ENCODE data around the gene RBPJL.
A peak's percentile ranks its signal among the peaks of the same experiment; 100 is the strongest.

Gene RBPJL

DNA sequence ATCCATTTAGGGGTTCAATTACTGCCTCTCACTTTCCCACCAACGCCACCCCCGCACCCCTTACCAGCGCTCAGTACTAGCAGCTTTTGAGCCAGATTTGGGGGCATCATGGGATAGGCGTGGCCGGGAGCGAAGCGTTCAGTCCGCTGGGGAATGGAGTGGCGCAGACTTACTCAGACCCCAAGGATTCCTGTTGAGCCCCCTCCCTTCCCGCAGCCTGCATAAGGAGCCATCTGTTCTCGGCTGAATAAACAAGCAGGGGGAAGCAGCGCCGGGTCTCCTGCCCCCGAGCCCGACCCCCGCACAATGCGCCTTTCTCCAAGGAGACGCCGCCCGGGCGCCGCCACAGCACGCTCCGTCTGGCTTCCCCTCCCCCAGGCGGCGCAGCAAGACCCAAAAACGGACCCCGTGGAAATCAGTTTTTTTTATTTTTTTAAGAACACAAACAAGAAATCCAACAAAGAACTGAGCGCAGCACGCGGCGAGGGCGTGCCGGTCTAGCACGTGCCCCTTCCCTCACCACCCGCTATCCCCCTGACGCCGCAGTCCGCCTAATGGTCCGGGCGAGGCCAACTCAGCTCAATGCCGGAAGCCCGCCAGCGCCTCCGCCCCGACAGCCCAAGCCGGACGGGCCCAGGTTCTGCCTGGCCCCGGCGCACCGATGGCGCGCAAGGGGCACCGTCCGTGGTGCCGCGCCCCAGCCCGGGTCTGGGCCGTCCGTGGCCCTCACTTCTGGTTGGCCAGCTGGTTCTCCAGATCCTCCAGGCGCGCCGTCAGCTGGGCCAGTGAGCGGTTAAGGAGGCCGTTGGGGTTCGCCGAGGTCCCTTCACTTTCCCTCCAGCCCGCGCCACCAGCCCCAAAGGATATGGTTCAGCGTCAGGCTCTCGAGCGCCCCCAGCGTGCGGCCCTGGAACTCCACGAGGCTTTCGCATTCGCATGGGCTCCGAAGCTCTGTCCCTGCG lies 13.3 kb upstream of the RBPJL start:
- DNase-seq: peak; percentile 81 to 92 (median 89)

DNA sequence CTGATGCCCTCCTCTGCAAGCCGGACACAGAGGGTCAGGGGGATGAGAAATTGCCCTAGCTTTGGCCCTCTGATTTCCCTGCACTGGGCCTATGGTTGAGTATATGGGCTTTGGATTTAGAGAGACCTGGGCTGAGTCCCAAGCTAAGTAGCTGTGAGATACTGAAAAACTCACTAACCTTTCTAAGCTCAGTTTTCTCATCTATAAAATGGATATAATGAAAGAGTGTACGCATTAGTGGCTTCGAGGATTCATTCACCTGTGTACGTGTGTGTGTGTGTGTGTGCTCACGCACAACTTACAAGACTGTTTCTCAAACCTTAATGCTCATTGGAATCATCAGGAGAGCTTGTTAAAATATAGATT lies 12.7 kb upstream of the RBPJL start:
- DNase-seq: no peak

DNA sequence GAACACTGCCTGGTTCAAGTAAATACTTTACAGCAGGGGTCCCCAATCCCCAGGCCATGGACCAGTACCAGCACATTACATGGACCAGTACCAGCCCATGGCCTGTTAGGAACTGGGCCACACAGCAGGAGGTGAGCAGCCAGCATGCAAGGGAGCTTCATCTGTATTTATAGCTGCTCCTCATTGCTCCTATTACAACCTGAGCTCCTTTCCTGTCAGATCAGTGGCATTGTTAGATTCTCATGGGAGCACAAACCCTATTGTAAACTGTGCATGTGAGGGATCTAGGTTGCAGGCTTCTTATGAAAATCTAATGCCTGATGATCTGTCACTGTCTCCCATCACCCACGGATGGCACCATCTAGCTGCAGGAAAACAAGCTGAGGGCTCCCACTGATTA lies 12.0 kb upstream of the RBPJL start:
- no peak for DNase-seq

DNA sequence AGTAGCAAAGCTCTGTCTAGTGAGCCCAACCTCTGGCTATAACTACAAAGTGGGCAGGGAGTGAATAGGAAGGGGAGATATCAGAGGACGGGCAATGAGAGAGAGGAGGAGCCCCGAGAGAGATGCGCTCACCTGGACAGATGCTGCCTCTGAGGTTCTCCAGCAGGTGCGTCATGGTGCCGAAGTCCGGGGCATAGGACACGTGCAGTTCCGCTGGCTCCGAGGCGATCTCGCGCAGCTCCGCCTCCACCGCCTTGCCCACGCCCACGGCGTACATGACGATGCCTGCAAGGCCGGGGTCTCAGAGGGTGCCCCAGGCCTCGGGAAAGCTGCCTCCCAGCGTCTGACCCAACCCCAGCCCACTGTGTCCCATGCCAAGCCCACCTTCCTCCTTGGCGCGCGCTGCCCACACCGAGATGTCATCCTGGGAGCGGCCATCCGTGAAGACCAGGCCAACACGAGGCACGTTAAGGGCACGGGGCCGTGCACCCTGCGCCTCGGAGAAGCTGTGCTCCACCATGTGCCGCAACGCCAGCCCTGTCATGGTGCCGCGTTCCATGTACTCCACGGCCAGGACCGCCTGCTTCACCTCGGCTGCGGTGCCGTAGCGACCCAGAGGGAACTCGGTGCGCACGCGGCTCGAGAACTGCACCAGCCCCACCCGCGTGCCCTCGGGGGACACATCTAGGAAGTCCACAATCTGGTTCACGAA lies 8.7 kb upstream of the RBPJL start:
- DNase-seq: no peak

DNA sequence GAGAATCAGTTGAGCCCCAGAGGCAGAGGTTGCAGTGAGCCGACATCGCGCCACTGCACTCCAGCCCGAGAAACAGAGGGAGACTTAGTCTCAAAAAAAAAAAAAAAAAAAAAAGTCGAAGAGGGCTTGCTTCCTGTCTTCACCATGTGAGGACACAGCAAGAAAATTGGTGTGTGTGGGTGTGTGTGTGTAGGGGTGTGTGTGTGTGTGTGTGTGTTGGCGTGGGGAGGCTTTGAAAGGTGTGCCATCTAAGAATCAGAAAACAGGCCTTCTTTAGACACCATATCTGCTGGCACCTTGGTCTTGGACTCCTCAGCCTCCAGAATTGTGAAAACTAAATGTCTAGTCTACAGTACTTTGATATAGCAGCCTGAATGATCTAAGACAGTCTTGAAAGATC lies 6.9 kb upstream of the RBPJL start:
- no peak for DNase-seq

DNA sequence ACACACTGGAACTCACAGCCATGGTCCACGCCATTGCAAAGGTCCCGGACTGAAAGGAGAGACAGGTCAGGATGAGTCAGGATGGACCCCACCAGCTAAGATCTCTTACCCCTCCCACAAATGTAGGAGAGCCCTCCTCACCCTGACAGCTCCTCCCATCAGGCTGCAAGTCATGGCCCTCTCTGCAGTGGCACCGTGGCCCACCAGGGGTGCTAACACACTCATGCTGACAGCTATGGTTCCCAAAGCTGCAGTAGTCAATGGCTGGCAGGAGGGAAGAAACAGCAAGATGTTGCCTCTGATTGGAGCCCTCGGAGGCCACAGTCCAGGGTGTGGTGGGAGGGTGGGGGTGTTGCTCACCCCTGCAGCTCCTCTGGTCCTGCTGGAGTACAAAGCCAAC lies 5.7 kb upstream of the RBPJL start:
- peak in 3 of 4 experiments; percentile 37 to 60 (median 41) for DNase-seq

DNA sequence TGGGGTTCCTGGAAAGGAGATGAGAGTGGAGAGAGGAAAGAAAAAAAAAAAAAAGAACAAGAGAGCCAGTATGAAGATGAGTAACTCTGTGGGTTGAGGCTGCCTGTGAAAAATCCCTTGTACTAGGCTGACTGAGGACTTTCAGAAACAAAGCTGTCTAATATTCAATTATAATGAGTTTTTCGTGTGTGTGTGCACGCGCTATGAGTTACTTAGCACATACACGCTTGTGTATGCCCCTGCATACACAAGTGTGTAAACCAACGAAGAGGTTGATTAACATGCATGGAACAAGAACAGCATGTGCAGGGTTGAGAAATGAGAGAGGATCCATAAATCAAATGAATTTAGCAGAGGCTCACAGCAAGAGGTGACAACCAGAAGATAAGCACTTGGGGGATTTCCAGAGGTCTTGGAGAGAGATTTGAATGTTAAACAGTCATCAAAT lies 4.8 kb upstream of the RBPJL start:
- no peak for DNase-seq

DNA sequence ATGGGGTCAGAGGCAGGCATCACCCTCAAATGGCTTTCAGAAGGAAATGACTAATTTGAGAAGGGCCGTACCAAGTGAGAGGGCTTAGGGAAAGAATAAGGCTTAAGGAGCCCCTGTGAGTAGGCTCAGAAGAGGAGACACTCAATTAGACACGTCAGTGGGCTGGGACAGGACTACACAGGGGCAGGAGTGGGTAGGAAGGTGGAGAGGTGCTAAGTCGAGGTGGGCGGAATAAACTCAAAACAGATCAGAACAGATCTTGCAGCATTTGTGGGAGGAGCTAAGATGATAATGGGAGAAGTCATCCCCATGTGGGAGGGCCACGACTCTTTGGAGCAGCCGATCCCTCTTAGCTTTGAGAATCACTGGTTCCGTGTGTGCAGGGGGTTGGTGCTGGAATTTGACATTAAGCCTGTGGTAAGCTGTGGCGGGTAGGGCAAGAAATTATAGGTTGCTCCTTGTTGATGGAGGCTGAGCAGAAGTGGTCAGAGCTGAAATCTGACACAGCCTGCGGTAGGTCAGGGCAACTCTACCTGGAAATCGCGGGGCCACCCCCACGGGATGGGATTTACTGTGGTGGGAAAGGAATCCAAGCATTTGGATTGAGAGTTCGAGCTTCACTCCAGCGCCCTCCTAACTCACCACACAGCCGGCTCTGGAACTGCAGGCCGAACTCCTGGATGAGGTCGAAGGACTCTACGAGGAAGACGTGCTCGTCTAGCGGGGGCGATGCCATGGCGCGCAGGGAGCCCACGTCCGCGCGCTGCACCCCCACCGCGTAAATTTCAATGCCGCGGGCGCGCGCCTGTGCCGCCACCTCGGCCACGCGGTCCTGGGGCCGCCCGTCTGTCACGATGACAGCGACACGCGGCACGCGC lies 2.8 kb upstream of the RBPJL start:
- DNase-seq: no peak

DNA sequence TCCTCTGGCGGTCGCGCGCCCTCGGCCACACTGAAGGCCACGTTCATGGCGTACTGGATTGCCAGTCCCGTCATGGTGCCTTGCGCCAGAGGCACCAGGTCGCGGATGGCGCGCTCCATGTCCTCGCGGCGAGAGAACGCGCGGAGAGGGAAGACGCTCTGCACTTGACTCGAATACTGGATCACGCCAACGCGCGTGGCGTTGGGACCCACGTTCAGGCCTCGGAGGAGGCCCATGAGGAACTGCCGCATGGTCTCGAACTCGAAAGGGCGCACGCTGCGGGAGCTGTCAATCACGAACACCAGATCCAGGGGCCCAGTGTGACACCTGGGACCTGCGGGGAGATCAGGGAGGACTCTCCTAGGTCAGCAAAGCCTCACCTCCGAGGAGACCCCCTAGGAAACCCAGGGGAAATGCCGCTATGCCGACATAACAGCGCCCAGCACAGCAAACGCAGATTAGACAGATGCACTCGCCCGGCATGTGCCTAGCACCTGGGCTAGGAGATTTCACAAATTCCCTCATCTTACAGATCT lies 2.1 kb upstream of the RBPJL start:
- no peak for DNase-seq

DNA sequence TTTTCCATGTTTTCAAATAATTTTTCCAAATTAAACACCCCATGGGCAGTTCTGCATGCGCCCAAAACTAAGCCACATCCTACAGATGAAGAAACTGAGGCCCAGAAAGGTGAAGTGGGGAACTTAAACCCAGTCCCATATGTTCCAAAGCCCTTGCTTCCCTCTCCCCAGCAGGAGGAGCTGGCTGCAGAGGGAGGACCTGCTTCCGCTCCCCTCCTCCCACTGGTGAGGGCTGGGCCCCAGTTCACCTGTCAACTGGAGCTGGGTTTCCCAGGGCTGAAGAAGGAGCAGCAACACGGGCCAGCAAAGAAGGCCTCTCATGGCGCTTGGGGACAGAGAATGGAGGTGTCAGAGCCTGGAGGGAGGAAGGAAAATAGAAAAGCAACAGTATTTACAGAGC lies 1.4 kb upstream of the RBPJL start:
- no peak for DNase-seq

DNA sequence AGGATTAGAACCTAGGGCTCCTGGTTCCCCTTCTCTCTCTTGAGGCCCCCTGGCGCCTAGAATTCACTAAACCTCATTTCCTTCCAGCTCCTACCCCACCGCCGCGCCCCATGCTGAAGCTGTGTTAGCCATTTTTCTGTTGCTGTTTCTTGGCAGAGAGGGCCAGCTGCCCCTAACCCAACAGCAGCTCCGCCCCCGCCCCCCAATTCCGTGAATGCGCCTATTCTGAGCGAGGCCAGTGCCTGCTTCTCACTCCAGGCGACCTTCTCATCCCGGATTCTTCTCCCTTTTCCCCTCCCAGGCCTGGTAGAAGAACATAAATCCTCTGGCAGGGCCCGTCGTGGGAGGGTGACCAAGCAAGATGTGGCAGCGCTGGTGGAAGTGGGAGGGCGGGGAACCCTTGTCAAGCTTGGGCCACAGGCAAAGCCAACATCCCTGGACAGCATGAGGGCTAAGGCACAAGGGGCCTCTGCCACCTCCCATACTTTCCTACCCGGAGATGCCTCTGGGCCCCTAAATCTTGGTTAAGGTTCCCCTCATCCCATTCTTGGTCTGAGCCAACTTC lies 518 bp downstream of the RBPJL start:
- no peak for DNase-seq

DNA sequence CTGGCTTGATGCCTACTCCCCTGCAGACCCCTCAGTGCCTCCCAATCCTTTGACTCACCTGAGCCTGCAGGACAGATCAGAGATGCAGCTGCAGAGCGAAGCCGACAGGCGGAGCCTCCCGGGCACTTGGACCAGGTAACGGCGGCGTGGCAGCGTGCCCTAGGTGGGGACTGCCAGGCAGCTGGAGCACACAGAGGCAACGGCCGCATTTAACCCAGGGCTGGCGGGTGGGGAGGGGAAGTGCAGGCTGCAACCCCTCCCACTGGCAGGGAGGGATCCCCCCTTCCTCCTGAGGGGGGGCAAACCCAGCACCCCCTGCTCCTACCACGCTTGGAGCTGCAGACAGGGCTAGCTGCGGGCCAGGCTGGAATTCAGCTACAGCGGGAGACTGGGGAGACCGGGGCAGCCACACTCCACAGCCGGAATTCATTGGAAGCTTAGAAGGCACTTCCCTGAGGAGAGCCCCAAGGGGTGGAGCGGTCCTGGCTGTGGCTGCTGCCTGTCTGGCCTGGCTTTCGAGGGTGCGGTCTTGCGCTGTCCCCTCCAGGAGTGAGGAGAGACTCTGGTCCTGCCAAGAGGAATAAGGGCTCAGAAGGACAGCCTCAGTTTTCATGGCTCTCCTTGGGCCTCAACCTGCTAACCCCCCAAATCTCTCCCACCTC lies 1.6 kb downstream of the RBPJL start, which contains the start of gene MATN4:
MATN4 (minus strand) TSS at position 183 of the 662 bp plus-strand sequence. CDS start 2,717 bp downstream, outside the sequence.
- no peak for DNase-seq

DNA sequence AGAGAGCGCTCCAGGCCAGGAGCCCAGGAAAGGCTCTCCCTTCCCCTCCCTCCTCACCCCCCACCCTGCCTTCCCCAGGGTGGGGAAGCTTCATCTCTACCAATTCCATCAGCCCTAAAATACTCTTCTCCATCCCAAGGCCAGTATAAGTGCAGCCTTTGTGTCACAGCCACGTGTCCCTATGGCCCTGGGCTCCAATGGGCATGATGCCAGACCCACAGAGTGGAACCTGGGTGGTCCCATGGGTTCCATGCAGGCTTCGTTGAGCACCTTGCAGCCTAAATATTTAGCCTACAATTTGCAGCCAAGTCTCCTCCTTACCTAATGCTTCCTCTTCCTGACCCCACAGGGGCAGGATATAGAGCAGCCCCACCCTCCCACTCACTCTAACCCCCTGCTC lies 2.4 kb downstream of the RBPJL start:
- DNase-seq: no peak

DNA sequence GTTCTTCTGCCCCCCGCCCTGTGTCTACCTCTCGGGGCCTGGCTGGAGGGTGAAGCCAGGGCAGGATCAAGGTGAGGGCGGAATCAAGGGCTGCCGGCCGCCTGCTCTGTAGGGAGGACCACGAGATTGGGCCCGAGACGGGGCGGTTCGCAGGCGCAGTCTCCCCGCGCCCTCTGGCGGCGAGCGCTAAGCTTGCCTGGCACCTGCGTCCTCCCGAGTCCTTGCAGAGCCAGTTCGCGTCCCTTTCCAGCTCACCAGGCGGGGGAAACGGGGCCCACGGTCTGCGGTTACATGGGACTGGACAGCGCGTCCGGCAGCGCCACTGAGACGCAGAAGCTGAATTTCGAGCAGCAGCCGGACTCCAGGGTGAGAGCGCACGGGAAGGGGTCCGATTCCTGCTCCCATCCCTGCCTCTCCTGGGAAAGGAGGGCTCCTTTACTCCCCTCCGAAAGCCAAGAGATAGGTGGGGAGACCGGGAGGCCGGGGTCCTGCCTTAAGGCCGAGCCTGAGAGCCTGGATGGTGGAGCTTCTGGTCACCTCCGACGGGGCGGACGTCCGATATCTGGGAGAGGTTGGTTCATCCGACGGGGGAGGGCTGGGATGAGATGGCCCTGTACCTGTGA lies 5.1 kb downstream of the RBPJL start:
- peak; percentile 63 to 86 (median 75) for DNase-seq

DNA sequence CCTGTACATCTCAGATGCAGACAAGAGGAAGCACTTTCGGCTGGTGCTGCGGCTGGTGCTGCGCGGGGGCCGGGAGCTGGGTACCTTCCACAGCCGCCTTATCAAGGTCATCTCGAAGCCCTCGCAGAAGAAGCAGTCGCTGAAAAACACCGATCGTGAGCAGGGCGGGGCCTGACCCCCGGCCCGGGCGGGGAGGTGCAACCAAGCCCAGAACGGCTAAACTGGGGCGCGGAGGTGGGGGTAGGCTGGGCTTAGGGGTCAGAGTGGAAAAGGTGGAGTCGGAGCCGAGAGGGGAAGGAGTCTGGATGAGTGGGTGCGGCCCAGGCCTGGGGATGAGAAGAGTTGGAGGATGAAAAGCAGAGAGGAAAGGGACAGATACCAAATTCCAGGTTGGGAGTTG lies 5.6 kb downstream of the RBPJL start:
- no peak for DNase-seq

DNA sequence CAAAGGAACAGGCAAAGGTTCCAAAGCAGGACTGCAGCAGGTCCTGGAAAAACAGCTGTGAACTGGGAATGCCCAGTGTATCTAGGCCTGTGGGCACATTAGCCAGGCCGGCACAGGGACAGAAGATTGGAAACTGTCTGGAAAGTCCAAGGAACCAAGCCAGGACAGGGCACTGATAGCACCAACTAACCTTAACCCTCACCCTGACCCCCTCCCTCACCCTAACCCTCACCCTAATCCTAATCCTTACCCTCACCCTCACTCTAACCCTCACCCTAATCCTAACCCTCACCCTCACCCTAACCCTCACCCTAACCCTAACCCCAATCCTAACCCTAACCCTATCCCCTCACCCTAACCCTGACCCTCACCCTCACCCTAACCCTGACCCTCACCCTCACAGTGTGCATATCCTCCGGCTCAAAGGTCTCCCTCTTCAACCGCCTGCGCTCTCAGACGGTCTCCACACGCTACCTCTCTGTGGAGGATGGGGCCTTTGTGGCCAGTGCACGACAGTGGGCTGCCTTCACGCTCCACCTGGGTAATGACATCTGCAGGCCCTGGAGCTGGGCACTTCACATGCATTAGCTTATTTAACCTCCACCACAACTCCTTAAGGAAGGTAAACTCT lies 6.5 kb downstream of the RBPJL start:
- DNase-seq: no peak

DNA sequence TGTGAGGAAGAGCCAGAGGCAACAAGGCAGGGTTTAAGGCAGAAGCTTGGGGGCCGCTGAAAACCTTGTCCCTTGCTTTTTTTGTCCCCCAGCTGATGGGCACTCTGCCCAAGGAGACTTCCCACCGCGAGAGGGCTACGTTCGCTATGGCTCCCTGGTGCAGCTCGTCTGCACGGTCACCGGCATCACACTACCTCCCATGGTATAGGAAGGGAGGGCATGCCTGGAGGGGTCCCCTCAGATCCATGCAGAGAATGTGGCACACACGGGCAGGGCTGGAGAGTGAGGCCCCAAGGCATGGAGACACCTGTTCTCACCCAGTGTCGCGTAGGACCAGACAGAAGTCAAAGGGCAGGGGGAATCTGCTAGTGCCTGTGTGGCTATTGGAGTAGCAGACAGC lies 7.3 kb downstream of the RBPJL start:
- no peak for DNase-seq

DNA sequence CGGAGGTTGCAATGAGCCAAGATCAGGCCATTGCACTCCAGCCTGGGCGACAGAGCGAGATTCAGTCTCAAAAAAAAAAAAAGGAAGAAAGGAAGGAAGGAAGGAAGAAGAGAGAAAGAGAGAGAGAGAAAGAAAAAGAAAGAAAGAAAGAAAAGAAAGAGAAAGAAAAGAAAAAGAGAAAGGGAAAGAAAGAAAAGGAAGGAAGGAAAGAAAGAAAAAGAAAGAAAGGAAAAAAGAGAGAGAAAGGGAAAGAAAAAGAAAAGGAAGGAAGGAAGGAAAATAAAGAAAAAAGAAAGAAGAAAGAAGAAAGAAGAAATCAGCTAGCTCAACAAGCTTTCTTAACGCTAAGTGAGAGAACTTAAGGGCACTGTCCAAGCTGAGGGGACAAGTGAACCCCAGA lies 9.0 kb downstream of the RBPJL start:
- no peak for DNase-seq

DNA sequence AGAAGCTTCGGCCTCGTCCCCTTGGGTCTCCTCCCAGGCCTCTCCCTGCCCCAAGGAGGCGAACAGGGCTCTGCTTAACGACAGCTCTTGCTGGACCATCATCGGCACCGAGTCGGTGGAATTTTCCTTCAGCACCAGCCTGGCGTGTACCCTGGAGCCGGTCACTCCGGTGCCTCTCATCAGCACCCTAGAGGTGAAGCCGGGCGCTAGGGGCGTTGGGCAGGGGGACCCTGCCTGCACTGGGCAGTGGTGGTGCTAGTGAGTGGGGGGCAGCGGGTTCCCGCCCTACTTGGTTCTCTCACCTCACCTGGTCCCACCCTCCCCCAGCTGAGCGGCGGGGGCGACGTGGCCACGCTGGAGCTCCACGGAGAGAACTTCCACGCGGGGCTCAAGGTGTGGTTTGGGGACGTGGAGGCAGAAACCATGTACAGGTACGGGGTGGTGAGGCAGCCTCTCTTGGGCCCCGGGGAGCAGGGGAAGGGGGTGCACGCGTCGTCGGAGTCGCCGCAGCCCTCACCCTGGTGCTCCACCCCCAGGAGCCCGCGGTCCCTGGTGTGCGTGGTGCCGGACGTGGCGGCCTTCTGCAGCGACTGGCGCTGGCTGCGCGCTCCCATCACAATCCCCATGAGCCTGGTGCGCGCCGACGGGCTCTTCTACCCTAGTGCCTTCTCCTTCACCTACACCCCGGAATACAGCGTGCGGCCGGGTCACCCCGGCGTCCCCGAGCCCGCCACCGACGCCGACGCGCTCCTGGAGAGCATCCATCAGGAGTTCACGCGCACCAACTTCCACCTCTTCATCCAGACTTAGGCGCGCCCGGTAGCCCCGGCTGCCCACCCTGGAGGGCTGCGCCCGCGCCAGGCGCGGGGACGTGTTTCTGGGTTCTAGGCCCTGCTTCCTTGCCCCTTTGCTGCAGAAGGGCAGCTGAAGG lies 9.8 kb downstream of the RBPJL start:
- no peak for DNase-seq
